K562 (cell line): Measurements from ENCODE around the gene C6orf47. TPM values are rescaled to one million over a fixed set of nuclear protein-coding genes. Genes with fewer than 3 reads are reported as not detected.
A peak's percentile ranks its signal among the peaks of the same experiment; 100 is the strongest.

Experiments
- ARID2 ChIP-seq: fragments of 450-650 bp; IDR thresholded peaks from 2 replicates; pipeline ENCODE4 v1.6.1; 2017; ENCODE audit warnings: antibody characterized with exemption, mild to moderate bottlenecking
- BCLAF1 ChIP-seq, 2 experiments: fragments of 450-650 bp in 1 of 2; IDR thresholded peaks; 2 replicates each; pipeline ENCODE4 v1.6.1; 2011 to 2017; ENCODE audit warnings: low read depth in 2 of 2, antibody characterized with exemption in 1 of 2, borderline replicate concordance in 1 of 2, low read length in 1 of 2, mild to moderate bottlenecking in 1 of 2, mixed read lengths in 1 of 2; ENCODE audit not compliant: control insufficient read depth in 1 of 2
- C11orf30 ChIP-seq: fragments of 450-650 bp; IDR thresholded peaks from 2 replicates; pipeline ENCODE4 v1.6.1; 2016; ENCODE audit warnings: low read depth, mild to moderate bottlenecking
- CEBPG ChIP-seq, 3 experiments: fragments of 200-800 bp in 1 of 3; sonication (Bioruptor generic) in 1 of 3; sonication (generic) in 1 of 3; formaldehyde crosslinking in 1 of 3; IDR thresholded peaks in 2 of 3; conservative IDR thresholded peaks in 1 of 3; 2 replicates each; pipeline versions ENCODE4 v1.6.1 to v1.8.0; 2016 to 2022; ENCODE audit warnings: missing compliant biosample characterization in 2 of 3, missing genetic modification characterization in 2 of 3, mild to moderate bottlenecking in 1 of 3, missing genetic modification reagents in 1 of 3
- KAT2B ChIP-seq: IDR thresholded peaks from one replicate; pipeline ENCODE4 v1.6.1; 2012; ENCODE audit warnings: low read depth, mild to moderate bottlenecking, control low read depth, inconsistent platforms, low read length, moderate library complexity
- KDM4B ChIP-seq, 2 experiments: fragments of 450-650 bp in 1 of 2; sonication (generic) in 1 of 2; IDR thresholded peaks; 2 replicates each; pipeline ENCODE4 v1.6.1; 2016 to 2017; ENCODE audit warnings: borderline replicate concordance in 2 of 2, antibody characterized with exemption in 1 of 2, low read depth in 1 of 2, mild to moderate bottlenecking in 1 of 2
- KDM5B ChIP-seq: fragments of 200-600 bp; sonication (generic); IDR thresholded peaks from 2 replicates; pipeline ENCODE4 v1.6.1; 2012; ENCODE audit warnings: low read depth, mild to moderate bottlenecking, moderate library complexity, low read length, control low read depth, inconsistent platforms; ENCODE audit not compliant: insufficient replicate concordance
- MBD1 ChIP-seq: fragments of 250-450 bp; sonication (Bioruptor Pico); IDR thresholded peaks from 2 replicates; pipeline ENCODE4 v1.8.0; 2022; ENCODE audit warnings: inconsistent platforms
- NCOA2 ChIP-seq, 2 experiments: fragments of 450-650 bp; IDR thresholded peaks; 2 replicates each; pipeline ENCODE4 v1.6.1; 2018; ENCODE audit warnings: mild to moderate bottlenecking in 2 of 2, moderate library complexity in 1 of 2; ENCODE audit not compliant: partially characterized antibody in 2 of 2
- NEUROD1 ChIP-seq: fragments of 150-350 bp; IDR thresholded peaks from 2 replicates; pipeline ENCODE4 v1.6.1; 2014; ENCODE audit warnings: borderline replicate concordance, low read length, low read depth; ENCODE audit not compliant: partially characterized antibody
- NFYB ChIP-seq: IDR thresholded peaks from 2 replicates; pipeline ENCODE4 v1.6.1; 2011; ENCODE audit warnings: mild to moderate bottlenecking, moderate library complexity; ENCODE audit not compliant: insufficient read length; ENCODE audit errors: extremely low read depth
- TGIF2 ChIP-seq: sonication (generic); formaldehyde crosslinking; IDR thresholded peaks from 2 replicates; pipeline ENCODE4 v1.8.1; 2022; ENCODE audit warnings: mild to moderate bottlenecking, missing genetic modification reagents, moderate library complexity
- THAP7 ChIP-seq: fragments of 250-450 bp; sonication (Bioruptor Pico); IDR thresholded peaks from 2 replicates; pipeline ENCODE4 v1.5.0; 2021
- ZFP30 ChIP-seq: fragments of 250-450 bp; sonication (Bioruptor Pico); IDR thresholded peaks from 2 replicates; pipeline ENCODE4 v1.8.0; 2022; ENCODE audit warnings: moderate library complexity, mild to moderate bottlenecking, inconsistent platforms, borderline replicate concordance
- ZNF175 ChIP-seq: fragments of 200-800 bp; sonication (Bioruptor generic); IDR thresholded peaks from 2 replicates; pipeline ENCODE4 v1.6.1; 2016; ENCODE audit warnings: low read depth, mild to moderate bottlenecking, missing genetic modification characterization, missing compliant biosample characterization
- ZNF274 ChIP-seq: IDR thresholded peaks from 2 replicates; pipeline ENCODE4 v1.6.1; 2011; ENCODE audit warnings: low read depth, mild to moderate bottlenecking, low read length, moderate library complexity, borderline replicate concordance
- polyA plus RNA-seq, 8 experiments: library from polyadenylated mRNA; depleted of rRNA in 4 of 8; stranded (reverse) in 5 of 8; unstranded in 3 of 8; fragments of >200 nt; fragmentation: Nextera tagmentation in 2 of 8; fragmentation: Illumina TruSeq in 1 of 8; extraction: Ambion mirVana in 2 of 8; extraction: Trizol in 1 of 8; gene quantifications; 2 replicates each; pipeline versions ENCODE4 v1.2.1 to v1.2.3, GENCODE V29; 2011 to 2014; ENCODE audit warnings: inconsistent platforms in 1 of 8, missing spikeins in 1 of 8
- total RNA-seq, 7 experiments: library from RNA; depleted of rRNA in 6 of 7; stranded (reverse); fragments of >200 nt in 6 of 7; fragmentation: Illumina TruSeq in 2 of 7; extraction: Trizol in 2 of 7; gene quantifications; 2 replicates each; pipeline versions ENCODE4 v1.2.1 to v1.2.3, GENCODE V29; 2011 to 2021; ENCODE audit warnings: low replicate concordance in 1 of 7
- TF ChIP-seq, protein P1 (sequence below): sonication (generic); formaldehyde crosslinking; IDR thresholded peaks from 2 replicates; pipeline ENCODE4 v1.4.0; 2020; ENCODE audit warnings: mild to moderate bottlenecking, missing genetic modification reagents

Gene C6orf47
- total and polyA plus RNA-seq, 9 of the 15 experiments (the other 6 are each of a cell fraction or from before 2014, with no cell fraction given), result 0.14 to 43.8 (median 27.0) TPM

GRCh38 chr6:31660381-31661261 lies at the start of gene C6orf47 (continued):
- TF ChIP-seq NEUROD1 (no peak), THAP7 (CRISPR knock-in tag) (peak; percentile 94), BCLAF1 (IDR thresholded peaks at IDR 0.05; ENCODE audit: borderline replicate concordance in 1 of 2, control insufficient read depth in 1 of 2, low read depth in 2 of 2, low read length in 1 of 2) (peak; percentile 34 to 64; a peak in 1 of 4 replicates), CEBPG (CRISPR knock-in tag; IDR thresholded peaks at IDR 0.05) (peak; percentile 64; the same call in 1 of the 2 replicates), CEBPG (tag; conservative IDR thresholded peaks at IDR 0.05 in 1 of 2, IDR thresholded peaks at IDR 0.05 in 1 of 2) (peak in 1 of 2 experiments; percentile 79; a peak in 2 of 4 replicates), MBD1 (CRISPR knock-in tag) (no peak), TGIF2 (CRISPR knock-in tag) (peak; percentile 80; the same call in 1 of the 2 replicates), ZFP30 (CRISPR knock-in tag) (no peak), KDM5B (peak; percentile 99), KDM4B (IDR thresholded peaks at IDR 0.05; ENCODE audit: borderline replicate concordance in 2 of 2, low read depth in 1 of 2) (no peak), C11orf30 (no peak), NCOA2 (IDR thresholded peaks at IDR 0.05; ENCODE audit: partially characterized antibody in 2 of 2) (no peak), ZNF175 (CRISPR knock-in tag) (no peak), ZNF274 (no peak), KAT2B (no peak), ARID2 (peak; percentile 40; the same call in 1 of the 2 replicates), NFYB (no peak)
- TF ChIP-seq, protein P1, sequence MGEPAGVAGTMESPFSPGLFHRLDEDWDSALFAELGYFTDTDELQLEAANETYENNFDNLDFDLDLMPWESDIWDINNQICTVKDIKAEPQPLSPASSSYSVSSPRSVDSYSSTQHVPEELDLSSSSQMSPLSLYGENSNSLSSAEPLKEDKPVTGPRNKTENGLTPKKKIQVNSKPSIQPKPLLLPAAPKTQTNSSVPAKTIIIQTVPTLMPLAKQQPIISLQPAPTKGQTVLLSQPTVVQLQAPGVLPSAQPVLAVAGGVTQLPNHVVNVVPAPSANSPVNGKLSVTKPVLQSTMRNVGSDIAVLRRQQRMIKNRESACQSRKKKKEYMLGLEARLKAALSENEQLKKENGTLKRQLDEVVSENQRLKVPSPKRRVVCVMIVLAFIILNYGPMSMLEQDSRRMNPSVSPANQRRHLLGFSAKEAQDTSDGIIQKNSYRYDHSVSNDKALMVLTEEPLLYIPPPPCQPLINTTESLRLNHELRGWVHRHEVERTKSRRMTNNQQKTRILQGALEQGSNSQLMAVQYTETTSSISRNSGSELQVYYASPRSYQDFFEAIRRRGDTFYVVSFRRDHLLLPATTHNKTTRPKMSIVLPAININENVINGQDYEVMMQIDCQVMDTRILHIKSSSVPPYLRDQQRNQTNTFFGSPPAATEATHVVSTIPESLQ (CRISPR knock-in tag), result peak; percentile 42; the same call in 1 of the 2 replicates
